Measurements from ENCODE around the gene PLTP.
"Not testable (repeated sequence)": the region's sequence is repeated elsewhere in the genome, so short reads cannot be mapped to it uniquely, and the experiment has no call there.

The PLTP gene, protein sequence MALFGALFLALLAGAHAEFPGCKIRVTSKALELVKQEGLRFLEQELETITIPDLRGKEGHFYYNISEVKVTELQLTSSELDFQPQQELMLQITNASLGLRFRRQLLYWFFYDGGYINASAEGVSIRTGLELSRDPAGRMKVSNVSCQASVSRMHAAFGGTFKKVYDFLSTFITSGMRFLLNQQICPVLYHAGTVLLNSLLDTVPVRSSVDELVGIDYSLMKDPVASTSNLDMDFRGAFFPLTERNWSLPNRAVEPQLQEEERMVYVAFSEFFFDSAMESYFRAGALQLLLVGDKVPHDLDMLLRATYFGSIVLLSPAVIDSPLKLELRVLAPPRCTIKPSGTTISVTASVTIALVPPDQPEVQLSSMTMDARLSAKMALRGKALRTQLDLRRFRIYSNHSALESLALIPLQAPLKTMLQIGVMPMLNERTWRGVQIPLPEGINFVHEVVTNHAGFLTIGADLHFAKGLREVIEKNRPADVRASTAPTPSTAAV

GRCh38 chr20:45911486-45912343 lies at the start of gene PLTP:
PLTP (minus strand) TSS chr20:45912155; CDS start chr20:45911452, 703 bp downstream.
- DNase-seq (ENCODE audit: low read depth in 2 of 2): peak in 1 of 2 donors; percentile 24

- no peak for DNase-seq (ENCODE audit: low read depth in 2 of 2)
Observed at GRCh38 chr20:45959956-45960630, 48.1 kb upstream of the PLTP start.

DNA sequence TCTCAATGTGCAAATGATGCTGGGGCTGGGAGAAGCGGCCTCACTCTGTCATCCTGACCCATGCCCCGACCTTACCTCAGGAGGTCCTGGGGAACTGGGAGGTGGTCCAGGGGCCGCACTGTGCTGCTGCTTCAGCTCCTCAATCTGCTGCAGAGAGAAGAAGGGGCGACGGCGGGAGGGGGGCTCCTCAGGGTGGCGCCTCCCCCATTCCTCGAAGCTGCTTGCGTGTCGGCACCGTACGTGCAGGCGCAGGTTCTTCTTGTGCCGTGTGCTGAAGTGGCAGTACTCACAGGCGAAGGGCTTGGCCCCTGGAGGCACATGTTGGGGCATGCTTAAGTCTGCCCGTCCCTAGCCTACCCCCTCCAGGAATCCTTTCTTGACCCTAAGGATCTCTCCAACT lies 47.2 kb upstream of the PLTP start:
- DNase-seq (ENCODE audit: low read depth in 2 of 2): no peak

- no peak for DNase-seq (ENCODE audit: low read depth in 2 of 2)
Observed at GRCh38 chr20:45958593-45958992, 46.6 kb upstream of the PLTP start.

DNA sequence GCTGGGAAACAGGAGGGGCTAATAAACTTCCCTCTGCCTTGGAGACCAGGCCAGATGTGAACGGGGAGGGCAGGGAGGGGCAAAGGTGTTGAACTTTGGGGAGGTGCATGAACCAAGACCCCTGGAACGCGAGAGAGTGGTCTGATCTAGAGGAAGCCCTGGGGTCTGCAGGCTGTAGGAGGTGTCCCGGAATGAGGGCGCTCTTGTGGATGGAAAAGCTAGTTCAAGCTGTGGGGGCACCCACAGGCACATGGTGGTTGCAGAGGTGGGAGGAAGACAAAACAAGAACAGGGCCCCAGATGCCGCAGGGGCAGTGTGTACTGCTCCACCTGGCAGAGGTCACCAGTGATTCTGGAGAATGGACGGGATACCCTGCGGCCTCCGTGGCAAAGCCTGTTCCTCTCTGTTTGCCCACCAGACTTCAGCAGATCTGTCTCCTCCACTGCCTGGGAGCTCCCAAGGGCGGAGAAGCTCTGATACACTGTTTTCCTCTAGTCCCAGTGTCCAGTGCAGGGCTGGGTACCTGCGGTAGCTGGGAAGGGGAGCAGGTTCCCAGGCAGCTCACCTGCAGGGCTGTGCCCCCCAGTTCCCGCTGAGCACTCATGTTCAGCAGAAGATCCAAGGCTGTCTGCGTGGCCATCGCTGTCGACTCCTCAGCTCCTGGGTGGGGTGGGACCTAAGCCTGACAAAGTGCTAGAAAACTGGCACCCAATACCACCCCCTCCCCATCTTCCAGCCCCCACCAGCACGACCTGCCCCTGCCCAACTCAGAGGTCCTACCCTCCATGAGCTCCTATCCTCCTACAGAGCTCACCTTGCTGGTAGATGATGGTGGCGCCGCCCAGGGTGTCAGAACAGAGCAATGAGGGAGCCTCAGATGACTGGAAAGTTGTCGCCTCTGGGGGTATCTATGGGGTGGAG lies 45.3 kb upstream of the PLTP start:
- DNase-seq (ENCODE audit: low read depth in 2 of 2): no peak

- DNase-seq (ENCODE audit: low read depth in 2 of 2): not testable (repeated sequence)
Observed at GRCh38 chr20:45956326-45956725, 44.4 kb upstream of the PLTP start.

DNA sequence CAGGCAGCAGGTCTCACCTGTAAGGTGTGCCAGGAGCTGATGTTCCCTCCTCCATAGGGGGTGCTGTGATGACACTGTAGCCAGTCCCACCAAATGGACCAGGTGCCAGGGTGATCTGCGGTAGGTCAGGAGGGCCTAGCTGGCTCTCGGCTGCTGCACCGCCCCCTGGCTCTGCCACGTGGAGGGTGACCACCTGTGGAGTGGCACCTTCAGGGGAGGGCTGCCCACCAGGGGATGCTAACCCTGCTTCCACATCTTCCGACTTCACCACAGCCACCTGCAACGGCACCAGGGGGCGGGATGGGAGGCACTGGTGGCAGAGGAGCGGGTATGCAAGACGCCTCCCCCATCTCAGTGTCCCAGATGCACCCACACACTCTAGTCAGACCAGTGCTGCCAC lies 41.7 kb upstream of the PLTP start:
- DNase-seq (ENCODE audit: low read depth in 2 of 2): no peak

DNA sequence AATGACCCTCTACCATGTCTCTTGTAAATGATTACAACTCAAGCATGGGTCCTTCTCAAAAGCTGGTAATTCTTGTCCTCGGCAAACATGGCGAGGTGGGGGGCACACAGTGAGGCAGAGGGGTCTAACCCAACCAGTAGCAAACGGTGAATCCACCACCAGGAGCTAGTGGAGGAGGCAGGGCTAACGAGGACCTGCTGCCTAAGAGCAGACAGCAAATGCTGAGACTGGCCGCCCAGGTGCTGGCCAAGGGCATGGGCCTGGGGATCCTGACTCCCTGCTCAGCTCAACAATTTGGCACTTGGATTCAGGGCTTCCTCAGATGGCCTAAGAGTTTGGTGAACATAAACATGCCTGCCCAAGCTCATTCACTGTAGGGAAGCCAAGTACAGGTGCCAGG lies 40.9 kb upstream of the PLTP start:
- no peak for DNase-seq (ENCODE audit: low read depth in 2 of 2)

DNA sequence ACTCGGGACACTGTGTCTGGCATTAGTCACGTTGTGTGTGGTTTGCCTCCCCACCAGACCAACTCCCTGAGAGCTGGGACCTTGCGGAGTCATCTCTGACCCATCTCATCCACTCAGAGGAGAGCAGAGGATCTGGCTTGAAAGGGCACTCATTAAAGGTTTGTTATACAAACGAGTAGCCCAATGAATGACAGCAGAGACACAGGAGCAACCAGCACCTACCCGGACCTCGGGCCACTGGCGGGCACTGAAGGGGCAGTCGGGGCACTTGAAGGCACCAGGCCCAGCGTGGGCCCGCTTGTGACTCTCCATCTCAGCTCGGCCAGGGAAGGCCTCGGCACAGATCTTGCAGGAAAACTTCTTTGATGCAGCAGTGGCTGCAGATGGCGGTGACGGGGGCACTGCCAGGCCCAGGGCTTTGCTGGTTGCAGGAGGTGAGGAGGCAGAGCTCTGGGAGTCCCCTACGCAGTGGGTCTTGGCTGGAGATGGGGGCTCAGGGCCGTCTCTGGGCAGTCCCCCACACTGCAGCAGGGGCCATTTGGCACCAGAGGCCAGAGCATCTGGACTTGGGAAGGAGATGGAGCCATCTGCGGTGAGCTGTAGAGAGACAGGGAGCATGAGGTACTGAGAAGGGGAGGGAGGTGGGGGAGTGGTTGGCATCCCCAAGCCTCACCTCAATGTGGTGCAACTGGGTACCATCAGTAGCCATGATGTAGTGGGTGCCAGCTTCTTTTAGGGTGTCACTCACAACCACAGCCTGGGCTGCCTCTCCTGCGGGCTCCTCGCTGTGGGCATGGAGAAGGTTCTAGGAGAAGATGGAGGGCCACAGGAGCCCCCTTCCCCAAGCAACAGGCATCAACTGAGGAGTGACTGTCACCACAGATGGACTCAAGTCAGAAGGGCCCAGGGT lies 40.2 kb upstream of the PLTP start:
- no peak for DNase-seq (ENCODE audit: low read depth in 2 of 2)

DNA sequence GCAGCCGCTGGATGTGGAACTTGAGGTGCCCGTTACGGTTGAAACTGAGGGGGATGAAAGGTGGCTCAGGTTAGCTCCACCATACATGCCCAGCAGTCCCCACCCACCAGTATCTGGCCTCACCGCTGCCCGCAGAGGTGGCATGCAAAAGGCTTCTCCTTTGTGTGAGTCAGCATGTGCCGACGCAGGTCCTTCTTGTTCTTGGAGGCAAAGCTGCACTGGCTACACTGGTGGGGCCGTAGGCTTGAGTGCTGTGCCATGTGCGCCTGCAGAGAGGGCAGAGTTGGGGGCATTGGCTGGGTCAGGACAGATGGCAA lies 38.3 kb upstream of the PLTP start:
- no peak for DNase-seq (ENCODE audit: low read depth in 2 of 2)

DNA sequence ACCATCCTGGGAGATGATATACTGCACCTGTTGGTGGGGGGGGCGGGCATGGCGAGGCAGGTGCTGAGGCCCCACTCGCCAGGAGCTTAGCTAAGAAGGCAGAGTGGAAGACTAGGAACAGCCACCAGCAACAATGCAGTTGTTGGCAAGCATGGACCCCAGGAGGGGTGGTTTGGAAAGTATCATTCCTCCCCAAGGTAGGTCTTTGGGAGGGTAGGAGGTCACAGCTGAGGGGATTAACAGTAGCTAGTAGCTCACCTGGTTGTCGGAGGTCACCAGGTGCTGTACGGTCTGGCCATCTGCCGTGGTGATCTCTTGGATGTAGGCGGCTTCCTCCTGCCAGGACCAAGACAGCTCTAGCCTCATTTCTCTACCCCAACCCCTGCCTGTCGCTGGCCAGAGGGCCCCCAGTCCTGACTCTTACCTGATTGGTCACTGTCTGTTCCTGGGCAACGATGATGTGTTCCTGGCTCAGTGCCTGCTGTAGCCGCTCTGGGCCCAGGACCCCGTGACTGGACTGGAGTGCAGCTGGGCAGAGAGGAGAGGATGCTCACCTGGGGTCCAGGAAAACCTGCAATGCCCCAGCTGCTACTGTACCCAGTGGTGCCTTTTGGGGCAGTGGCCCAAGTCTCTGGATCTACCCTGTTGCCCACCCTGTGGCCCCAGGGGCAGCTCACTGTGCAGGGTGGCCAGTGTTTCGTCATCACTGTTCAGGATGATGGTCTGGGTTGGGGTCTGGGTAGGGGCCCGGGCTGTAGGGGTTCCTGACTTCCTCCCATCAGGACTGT lies 37.8 kb upstream of the PLTP start:
- no peak for DNase-seq (ENCODE audit: low read depth in 2 of 2)

- no peak for DNase-seq (ENCODE audit: low read depth in 2 of 2)
Observed at GRCh38 chr20:45948742-45949541, 37.0 kb upstream of the PLTP start.

- no peak for DNase-seq (ENCODE audit: low read depth in 2 of 2)
Observed at GRCh38 chr20:45948261-45948733, 36.3 kb upstream of the PLTP start.

- no peak for DNase-seq (ENCODE audit: low read depth in 2 of 2)
Observed at GRCh38 chr20:45947110-45947866, 35.3 kb upstream of the PLTP start.

GRCh38 chr20:45946149-45946970 lies 34.4 kb upstream of the PLTP start:
- DNase-seq (ENCODE audit: low read depth in 2 of 2): no peak

DNA sequence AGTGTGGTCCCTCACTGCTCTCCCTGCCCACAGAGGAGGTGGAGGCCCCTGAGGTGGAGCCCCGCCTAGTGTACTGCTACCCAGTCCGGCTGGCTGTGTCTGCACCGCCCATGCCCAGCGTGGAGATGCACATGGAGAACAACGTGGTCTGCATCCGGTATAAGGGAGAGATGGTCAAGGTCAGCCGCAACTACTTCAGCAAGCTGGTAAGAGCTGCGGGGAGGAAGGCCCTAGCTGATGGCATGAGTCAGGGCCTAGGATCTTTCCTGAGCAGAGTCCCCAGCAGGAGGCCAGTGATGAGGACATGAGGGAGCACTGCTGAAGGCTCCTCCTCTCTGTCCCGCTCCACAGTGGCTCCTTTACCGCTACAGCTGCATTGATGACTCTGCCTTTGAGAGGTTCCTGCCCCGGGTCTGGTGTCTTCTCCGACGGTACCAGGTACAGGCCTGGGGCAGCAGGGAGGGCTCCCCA lies 33.8 kb upstream of the PLTP start:
- DNase-seq (ENCODE audit: low read depth in 2 of 2): no peak
